Type B pancreatic cell (in vitro differentiated cells): Measurements from ENCODE around the gene CPLX1. TPM values are rescaled to one million over a fixed set of nuclear protein-coding genes. Genes with fewer than 3 reads are reported as not detected.

ENCODE experiments used
- DNase-seq: peaks from one replicate; pipeline ENCODE4 v3.0.0; 2021; ENCODE audit warnings: mixed read lengths; ENCODE audit not compliant: unreplicated experiment; ENCODE audit errors: extremely low spot score
- H3K27ac Mint-ChIP-seq: 2 replicates; pipeline ENCODE4 v1.8.0; 2021; ENCODE audit warnings: mild to moderate bottlenecking, mixed read lengths
- H3K27me3 Mint-ChIP-seq: 2 replicates; pipeline ENCODE4 v1.8.0; 2021; ENCODE audit warnings: mixed read lengths
- H3K36me3 Mint-ChIP-seq: 2 replicates; pipeline ENCODE4 v1.8.0; 2021; ENCODE audit warnings: mixed read lengths
- H3K4me1 Mint-ChIP-seq: one replicate; pipeline ENCODE4 v1.8.0; 2021; ENCODE audit warnings: mixed read lengths; ENCODE audit not compliant: unreplicated experiment
- H3K4me3 Mint-ChIP-seq: 2 replicates; pipeline ENCODE4 v1.8.0; 2021; ENCODE audit warnings: mild to moderate bottlenecking, mixed read lengths
- H3K9me3 Mint-ChIP-seq: 2 replicates; pipeline ENCODE4 v1.8.0; 2021; ENCODE audit warnings: mixed read lengths
- CTCF ChIP-seq: fragments of 200-600 bp; sonication (generic); conservative IDR thresholded peaks from 2 replicates; pipeline ENCODE4 v1.5.0; 2021; ENCODE audit warnings: antibody characterized with exemption, mild to moderate bottlenecking
- long read RNA-seq: library from polyadenylated mRNA; unstranded; transcript quantifications from one replicate; pipeline ENCODE4 v2.0.0, GENCODE V29; 2020
- total RNA-seq: library from RNA; stranded (reverse); gene quantifications from 2 replicates; pipeline ENCODE4 v1.2.1, GENCODE V29; 2021; ENCODE audit warnings: low replicate concordance

Gene CPLX1
- total RNA-seq: 3.7 and 5.6 TPM in 2 replicates
- long read RNA-seq: 0 reads

GRCh38 chr4:825971-826330 lies at the start of gene CPLX1:
Gene CPLX1, minus strand, starts transcription at chr4:826129. Its CDS starts 1,607 bp downstream, at chr4:824522.
- no peak within 1 kb of the TSS for H3K27ac Mint-ChIP-seq
- no peaks in the 10 kb centered on the region for H3K4me1 Mint-ChIP-seq
- no peaks in the 10 kb centered on the region for H3K36me3 Mint-ChIP-seq
- peaks cover 57% of the 10 kb centered on the region for H3K27me3 Mint-ChIP-seq
- H3K9me3 Mint-ChIP-seq: no peaks in the 10 kb centered on the region
- TF ChIP-seq CTCF: no peak
- H3K4me3 Mint-ChIP-seq: no peak within 1 kb of the TSS
- DNase-seq: no peak

GRCh38 chr4:874971-875817 lies 49.3 kb upstream of the CPLX1 start:
- Mint-ChIP-seq H3K4me3 (no peak overlapping the region), H3K9me3 (no peaks in the 10 kb centered on the region), H3K36me3 (peaks cover 13% of the 10 kb centered on the region), H3K27ac (no peak overlapping the region), H3K27me3 (no peaks in the 10 kb centered on the region), H3K4me1 (no peaks in the 10 kb centered on the region)
- TF ChIP-seq CTCF: no peak
- DNase-seq: no peak

GRCh38 chr4:874056-874455 lies 48.1 kb upstream of the CPLX1 start:
- no peaks in the 10 kb centered on the region for H3K27me3 Mint-ChIP-seq
- no peak for DNase-seq
- no peak overlapping the region for H3K4me3 Mint-ChIP-seq
- no peaks in the 10 kb centered on the region for H3K9me3 Mint-ChIP-seq
- TF ChIP-seq CTCF: no peak
- H3K36me3 Mint-ChIP-seq: peaks cover 8% of the 10 kb centered on the region
- no peak overlapping the region for H3K27ac Mint-ChIP-seq
- no peaks in the 10 kb centered on the region for H3K4me1 Mint-ChIP-seq

GRCh38 chr4:872241-872981 lies 46.5 kb upstream of the CPLX1 start:
- Mint-ChIP-seq H3K27ac (no peak overlapping the region), H3K36me3 (peaks cover 8% of the 10 kb centered on the region)
- no peak for DNase-seq

GRCh38 chr4:871484-871883 lies 45.6 kb upstream of the CPLX1 start:
- peaks cover 3% of the 10 kb centered on the region for H3K36me3 Mint-ChIP-seq
- no peak overlapping the region for H3K27ac Mint-ChIP-seq
- DNase-seq: no peak
- no peak overlapping the region for H3K4me3 Mint-ChIP-seq
- no peaks in the 10 kb centered on the region for H3K27me3 Mint-ChIP-seq
- H3K4me1 Mint-ChIP-seq: no peaks in the 10 kb centered on the region
- H3K9me3 Mint-ChIP-seq: no peaks in the 10 kb centered on the region
- TF ChIP-seq CTCF: no peak

More at GRCh38 chr4:872241-872981, 46.5 kb upstream of the CPLX1 start:
- no peaks in the 10 kb centered on the region for H3K27me3 Mint-ChIP-seq
- no peak overlapping the region for H3K4me3 Mint-ChIP-seq
- no peaks in the 10 kb centered on the region for H3K4me1 Mint-ChIP-seq
- TF ChIP-seq CTCF: no peak
- no peaks in the 10 kb centered on the region for H3K9me3 Mint-ChIP-seq
